HAP-1 (cell line): Measurements from ENCODE around the gene LSM12.
A peak's percentile ranks its signal among the peaks of the same experiment; 100 is the strongest.

Experiments
- DNase-seq, 2 experiments: peaks; one replicate each; pipeline ENCODE4 v3.0.0-alpha.2; 2016 to 2020; ENCODE audit warnings: low spot score in 2 of 2
- H3K27me3 ChIP-seq: fragments of 250-450 bp; sonication (Bioruptor Pico); 2 replicates; pipeline ENCODE4 v1.5.1; 2020; ENCODE audit warnings: low read depth, mild to moderate bottlenecking, moderate library complexity
- H3K36me3 ChIP-seq: fragments of 250-450 bp; sonication (Bioruptor Pico); replicated peaks from 2 replicates; pipeline ENCODE4 v1.5.1; 2020; ENCODE audit warnings: mild to moderate bottlenecking
- H3K4me1 ChIP-seq: fragments of 250-450 bp; sonication (Bioruptor Pico); 2 replicates; pipeline ENCODE4 v1.5.1; 2020; ENCODE audit warnings: mild to moderate bottlenecking
- H3K4me3 ChIP-seq: fragments of 250-450 bp; sonication (Bioruptor Pico); 2 replicates; pipeline ENCODE4 v1.5.1; 2020; ENCODE audit warnings: mild to moderate bottlenecking, moderate library complexity
- H3K9me3 ChIP-seq: fragments of 250-450 bp; sonication (Bioruptor Pico); 2 replicates; pipeline ENCODE4 v1.5.1; 2020; ENCODE audit warnings: mild to moderate bottlenecking, moderate library complexity
- in situ Hi-C: fragments of 300-500 bp; cut with MboI; formaldehyde crosslinking; loops from 3 replicates; pipeline ENCODE4 v1.14.3; 2020; ENCODE audit warnings: low sequenced_read_pairs, inconsistent platforms, mixed read lengths

LSM12 gene

DNA sequence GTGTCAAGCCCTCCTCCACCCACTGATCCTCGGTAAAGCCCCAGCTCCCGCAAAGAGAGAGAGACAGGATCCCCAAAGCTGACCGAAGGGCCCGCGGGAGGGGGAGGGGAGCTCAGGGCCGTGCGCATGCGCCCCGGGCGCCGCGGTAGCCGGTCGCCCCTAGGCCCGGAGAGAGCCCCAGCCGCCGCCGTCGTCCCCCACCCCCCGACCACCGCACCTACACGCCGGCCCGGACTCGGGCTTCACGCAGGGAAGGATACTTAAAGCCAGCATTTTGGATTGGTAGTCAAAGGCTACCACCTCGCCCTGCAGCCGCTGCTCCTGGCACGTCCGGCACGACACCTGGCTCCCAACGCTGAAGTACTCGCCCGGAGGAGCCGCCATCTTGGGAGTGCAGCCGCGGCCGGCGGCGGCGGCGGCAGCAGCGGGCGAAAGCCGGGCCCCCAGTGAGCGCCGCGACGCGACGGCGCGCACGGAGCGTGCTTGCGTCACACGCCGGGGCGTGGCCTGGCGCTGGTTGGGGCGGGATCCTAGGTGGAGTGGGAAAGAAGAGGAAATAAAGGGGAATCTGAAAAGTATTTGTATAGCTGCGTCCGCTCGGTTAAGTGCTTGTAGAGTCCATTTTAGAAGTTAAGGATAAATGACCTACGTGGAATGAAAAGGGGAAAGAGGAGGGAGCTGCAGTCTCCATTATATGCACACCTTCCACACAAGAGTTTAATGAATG is at the start of gene LSM12:
LSM12 (minus strand) TSS at position 468 of the 727 bp plus-strand sequence; CDS start at position 384, 84 bp downstream.
- H3K4me1 ChIP-seq: peaks cover 23% of the 10 kb centered on the region
- H3K36me3 ChIP-seq: peaks cover 27% of the 10 kb centered on the region
- DNase-seq: peak; percentile 94 to 95
- H3K4me3 ChIP-seq: peak within 1 kb of the TSS; percentile 91
- in situ Hi-C loops: no loop called here
- no peaks in the 10 kb centered on the region for H3K9me3 ChIP-seq
- no peaks in the 10 kb centered on the region for H3K27me3 ChIP-seq

DNA sequence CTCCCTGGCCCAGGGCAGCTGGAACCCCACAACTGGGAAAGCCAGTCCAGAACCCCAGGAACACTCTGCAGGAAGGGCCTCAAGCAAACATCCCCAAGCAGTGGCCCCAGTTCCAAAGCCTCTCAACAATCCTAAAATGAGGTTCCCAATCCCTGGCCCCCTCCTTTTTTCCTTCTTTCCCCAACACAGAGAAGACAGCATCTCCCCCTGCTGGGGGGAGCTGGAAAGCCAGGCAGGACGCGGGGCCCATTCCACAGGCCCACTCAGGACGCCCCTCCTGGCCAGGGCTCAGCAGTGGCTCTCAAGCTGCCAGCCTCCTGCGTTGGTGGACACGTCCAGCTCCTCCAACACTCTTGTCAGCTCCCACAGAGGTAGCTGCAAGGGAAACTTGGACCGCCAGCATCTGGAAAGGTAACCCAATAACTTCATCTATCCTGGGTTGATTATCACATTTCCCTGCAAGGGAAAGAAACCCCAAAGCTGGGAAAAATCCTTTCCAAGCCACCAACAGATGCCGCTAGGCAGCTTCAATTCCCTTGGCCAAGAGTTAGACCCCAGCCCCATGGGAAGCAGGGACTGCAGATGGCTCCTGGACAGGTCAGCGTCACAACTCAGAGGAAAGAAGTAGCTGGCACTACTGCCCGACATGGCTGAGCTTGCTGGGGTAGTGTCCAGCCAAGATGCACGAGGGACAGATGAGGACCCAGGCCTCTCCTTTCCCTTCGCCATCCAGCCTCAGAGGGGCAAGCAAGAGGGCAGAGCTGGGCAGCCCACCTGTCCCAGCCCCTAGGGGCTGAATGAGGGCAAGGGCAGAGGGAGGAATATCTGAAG is 49.3 kb upstream of the LSM12 start:
- peak in 1 of 2 experiments; percentile 67 for DNase-seq
- in situ Hi-C loops: no loop called here

DNA sequence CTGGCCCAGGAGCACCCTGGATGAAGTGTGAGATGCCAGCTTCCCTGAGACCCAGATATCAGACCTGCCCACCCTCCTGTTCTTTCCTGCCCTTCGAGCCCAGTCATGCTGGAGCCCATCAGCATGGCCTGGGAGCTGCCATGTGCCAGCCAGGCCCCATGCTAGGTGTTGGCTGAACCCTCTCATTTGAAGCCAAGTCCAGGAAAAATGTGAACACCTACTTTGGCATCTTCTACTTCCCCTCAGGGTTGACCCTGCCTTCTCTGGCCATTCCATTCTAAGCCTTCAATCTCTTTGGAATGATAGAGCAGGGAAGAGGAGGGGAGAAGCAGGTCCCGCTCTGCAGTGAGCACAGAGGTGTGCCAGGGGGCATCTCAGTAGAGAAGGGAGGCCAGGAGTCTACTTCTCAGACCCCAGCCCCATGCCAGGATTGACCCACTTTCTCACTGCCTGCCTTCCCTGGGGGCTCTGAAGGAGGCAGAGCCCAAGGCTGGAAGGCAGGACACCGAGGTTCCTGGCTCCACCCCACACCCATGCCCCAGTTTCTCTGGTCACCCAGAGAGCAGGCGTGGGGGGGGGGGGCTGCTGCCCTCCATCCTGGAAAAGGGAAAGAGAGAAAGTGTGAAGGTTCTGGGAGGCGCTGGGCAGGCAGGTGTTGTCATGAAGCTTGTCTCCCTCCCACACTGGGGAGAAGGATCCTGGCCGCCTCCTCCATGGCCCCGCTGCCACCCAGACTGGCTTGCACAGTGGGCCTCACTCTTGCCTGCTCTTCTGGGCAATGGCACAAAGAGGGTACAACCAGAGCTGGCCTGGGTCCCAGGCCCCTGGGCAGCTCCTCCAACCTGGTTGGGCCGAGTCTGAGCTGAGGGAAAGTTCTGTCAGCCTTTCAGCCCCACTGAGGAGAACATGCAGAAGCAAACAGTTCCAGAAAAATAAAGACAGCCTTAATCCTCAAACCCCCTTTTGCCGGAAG is 47.7 kb upstream of the LSM12 start:
- peaks cover 7% of the 10 kb centered on the region for H3K4me1 ChIP-seq
- no peak for DNase-seq
- H3K4me3 ChIP-seq: no peak overlapping the region
- no peaks in the 10 kb centered on the region for H3K36me3 ChIP-seq
- no peaks in the 10 kb centered on the region for H3K27me3 ChIP-seq
- no peaks in the 10 kb centered on the region for H3K9me3 ChIP-seq
- in situ Hi-C loops: no loop called here

More for the DNA sequence above, 49.3 kb upstream of the LSM12 start:
- Histone ChIP-seq H3K4me3 (no peak overlapping the region), H3K27me3 (no peaks in the 10 kb centered on the region), H3K36me3 (no peaks in the 10 kb centered on the region), H3K9me3 (no peaks in the 10 kb centered on the region), H3K4me1 (peaks cover 6% of the 10 kb centered on the region)

DNA sequence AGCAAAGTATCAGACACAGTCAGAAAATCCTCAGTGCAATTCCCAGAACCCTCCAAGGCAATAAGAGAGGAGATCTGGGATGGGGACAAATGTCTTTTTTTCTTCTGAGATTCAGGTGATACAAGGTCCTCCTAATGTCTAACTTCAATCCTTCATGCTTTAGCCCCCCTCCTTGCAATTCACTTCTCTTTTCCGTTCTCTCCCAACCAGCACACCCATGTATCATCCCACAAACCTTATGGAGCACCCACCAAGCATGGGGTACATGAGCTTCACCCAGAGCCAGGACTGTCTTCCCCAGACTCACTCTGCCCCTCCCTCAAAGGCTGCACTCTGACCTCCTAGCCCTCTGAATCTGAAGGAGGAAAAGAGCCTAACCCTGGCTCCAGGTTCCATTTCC is 46.9 kb upstream of the LSM12 start:
- in situ Hi-C loops: no loop called here
- no peaks in the 10 kb centered on the region for H3K27me3 ChIP-seq
- no peaks in the 10 kb centered on the region for H3K36me3 ChIP-seq
- H3K4me1 ChIP-seq: peaks cover 7% of the 10 kb centered on the region
- no peak for DNase-seq
- no peak overlapping the region for H3K4me3 ChIP-seq
- no peaks in the 10 kb centered on the region for H3K9me3 ChIP-seq

DNA sequence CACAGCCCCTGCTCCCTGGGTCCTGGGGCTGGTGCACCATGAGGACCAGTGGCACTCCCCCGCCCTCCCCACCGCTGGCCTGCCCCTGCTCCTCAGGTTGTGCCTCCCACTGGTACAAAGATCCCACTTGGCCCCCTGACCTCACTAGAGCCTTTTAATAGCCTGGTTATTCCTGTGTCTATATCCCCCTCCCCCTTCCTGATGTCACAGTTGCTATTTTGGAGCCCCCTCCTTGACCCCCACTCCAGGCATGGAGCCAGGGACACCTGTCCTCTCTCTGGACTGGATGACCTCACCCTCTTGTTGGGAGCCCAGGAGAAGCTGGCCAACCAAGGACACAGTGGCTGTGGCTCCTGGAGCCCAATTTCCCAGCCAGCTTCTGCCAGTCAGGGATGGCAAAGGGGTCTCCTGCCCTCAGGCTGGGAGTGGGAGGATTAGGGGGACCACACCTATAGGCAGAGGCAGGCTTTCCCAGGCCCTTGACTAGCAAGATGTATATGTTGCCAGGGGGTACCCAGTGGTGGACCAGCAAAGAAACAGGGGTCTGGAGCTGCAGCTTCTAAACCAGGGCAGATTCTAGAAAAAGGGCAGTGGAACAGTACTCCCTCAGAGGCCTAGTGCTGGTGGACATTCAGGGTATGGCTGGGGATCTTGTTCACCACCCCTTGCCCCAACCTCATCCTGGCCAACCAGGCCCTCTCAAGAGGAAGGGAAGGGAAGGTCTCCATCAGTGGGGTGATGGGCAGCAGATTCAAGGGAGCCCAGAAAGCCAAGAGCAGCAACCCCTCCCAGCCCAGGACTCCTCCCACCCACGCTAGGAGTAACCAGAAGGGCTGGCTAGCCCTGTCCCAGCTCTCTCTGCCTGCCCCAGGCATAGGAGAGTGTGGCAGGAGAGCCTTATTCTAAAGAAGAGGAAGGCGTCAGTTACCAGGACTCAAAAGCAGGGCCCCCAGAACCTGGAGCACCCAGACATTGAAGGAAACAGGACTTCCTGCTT is 46.1 kb upstream of the LSM12 start:
- Histone ChIP-seq H3K4me3 (no peak overlapping the region), H3K4me1 (peaks cover 7% of the 10 kb centered on the region)
- DNase-seq: no peak

DNA sequence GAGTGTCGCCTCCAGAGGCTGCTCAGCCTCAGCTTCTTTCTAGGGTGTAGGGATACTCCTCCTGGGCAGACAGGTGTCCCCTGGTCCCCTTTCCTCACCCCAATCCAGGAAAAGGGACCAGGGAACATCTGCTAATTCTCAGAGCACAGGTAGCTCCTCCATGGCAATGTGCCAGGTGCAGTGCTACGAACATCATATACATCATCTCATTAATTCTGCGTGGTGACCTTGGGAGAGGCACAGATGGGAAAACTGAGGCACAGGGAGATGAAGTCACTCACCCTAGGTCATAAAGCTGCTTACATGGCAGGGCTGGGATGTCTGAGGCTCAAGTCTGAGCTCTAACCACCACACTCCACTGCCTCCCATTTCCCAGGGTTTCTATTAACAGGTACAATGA is 45.3 kb upstream of the LSM12 start:
- H3K36me3 ChIP-seq: no peaks in the 10 kb centered on the region
- no peak overlapping the region for H3K4me3 ChIP-seq
- H3K4me1 ChIP-seq: peaks cover 7% of the 10 kb centered on the region
- no peaks in the 10 kb centered on the region for H3K27me3 ChIP-seq
- no peaks in the 10 kb centered on the region for H3K9me3 ChIP-seq
- no peak for DNase-seq
- in situ Hi-C loops: no loop called here

More for the DNA sequence above, 46.1 kb upstream of the LSM12 start:
- H3K27me3 ChIP-seq: no peaks in the 10 kb centered on the region
- in situ Hi-C loops: no loop called here
- H3K36me3 ChIP-seq: no peaks in the 10 kb centered on the region
- no peaks in the 10 kb centered on the region for H3K9me3 ChIP-seq

DNA sequence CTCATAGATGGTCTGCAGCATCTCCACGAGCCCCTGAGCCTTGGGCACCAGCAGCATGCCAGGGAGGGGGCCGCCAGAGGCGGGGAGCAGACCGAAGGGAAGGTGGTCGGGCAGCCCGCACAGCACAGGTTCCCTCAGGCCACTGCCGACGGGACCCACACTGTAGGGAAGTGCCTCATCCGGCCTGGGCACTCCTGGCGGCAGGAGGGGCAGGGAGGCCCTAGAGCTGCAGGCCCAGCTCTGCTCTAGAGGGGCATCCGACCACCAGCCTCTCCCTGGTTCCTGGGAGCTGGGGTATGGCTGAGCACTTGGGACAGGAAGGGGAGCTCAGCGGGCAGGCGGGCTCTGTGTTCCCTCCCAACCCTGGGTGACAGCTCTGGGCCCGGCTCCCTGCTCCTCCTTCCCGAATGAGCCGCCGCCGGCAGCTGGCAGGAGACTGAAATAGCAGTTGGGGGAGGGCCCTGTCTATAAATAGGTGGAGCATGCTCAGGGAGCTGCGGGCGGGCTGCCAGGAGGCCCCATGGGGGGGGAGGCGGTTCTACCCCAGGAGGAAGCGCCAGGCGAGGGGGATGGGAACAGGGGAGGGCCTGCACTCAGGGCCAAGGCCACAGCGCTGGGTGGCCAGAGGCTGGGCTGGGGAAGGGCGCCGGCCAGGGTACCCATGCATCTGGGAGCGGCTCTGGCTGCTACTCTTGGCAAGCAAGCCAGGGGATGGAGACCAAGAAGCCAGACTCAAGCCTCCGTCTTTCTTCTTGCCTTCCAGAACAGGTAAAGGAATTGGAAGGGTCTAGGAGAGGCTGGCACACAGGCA is 44.6 kb upstream of the LSM12 start:
- H3K36me3 ChIP-seq: no peaks in the 10 kb centered on the region
- DNase-seq: peak; percentile 75 to 93
- H3K4me3 ChIP-seq: no peak overlapping the region
- in situ Hi-C loops: no loop called here
- peaks cover 7% of the 10 kb centered on the region for H3K4me1 ChIP-seq
- H3K27me3 ChIP-seq: no peaks in the 10 kb centered on the region
- H3K9me3 ChIP-seq: no peaks in the 10 kb centered on the region

DNA sequence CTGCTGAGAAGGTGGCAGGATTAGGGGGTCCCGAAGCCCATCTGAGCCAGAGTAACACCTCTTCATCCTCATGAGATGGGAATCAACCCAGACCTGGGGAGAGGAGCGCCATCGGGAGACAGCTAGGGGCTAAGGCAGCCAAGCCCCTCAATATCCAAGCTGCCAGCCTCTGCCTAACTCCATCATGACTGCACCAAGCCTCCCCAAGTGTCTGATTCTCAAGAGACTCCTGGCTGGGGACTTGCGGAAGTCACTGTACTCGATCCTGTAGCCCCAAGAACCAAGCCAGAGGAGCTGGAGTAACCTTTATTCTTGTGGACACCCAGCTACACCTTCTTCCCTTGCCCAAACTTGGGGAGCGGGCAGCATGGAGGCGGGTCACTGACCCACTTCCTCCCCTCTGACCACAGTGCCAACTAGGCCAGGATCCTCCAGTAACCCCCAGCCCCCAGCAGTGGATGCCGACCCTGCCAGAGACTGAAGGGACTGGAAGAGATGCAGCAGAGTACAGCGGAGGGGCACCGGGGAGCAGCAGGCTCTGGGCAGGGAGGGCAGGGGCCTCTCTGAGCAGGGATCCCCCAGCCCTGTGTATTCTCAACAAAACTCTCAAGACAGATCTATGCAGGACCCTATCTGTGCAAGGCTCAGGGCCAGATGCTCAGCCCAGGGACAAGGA is 43.7 kb upstream of the LSM12 start:
- H3K4me1 ChIP-seq: peaks cover 7% of the 10 kb centered on the region
- no peaks in the 10 kb centered on the region for H3K27me3 ChIP-seq
- H3K36me3 ChIP-seq: no peaks in the 10 kb centered on the region
- in situ Hi-C loops: no loop called here
- H3K4me3 ChIP-seq: no peak overlapping the region
- H3K9me3 ChIP-seq: no peaks in the 10 kb centered on the region
- no peak for DNase-seq

DNA sequence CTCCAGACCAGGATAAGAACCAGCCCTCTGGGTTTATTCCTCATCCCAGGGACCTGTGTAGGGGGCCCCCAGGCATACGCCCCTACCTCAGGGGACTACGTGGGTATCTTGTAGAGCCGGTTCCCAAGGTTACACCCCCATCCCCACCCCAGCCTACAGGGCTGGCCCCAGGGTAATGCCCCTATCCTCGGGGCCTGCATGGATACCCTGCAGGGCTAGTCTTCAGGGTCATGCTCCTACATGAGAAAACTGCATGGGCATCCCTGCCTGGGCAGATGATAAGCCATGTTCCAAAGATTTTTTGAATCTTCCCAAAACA is 42.8 kb upstream of the LSM12 start:
- no peak overlapping the region for H3K4me3 ChIP-seq
- in situ Hi-C loops: no loop called here
- peaks cover 7% of the 10 kb centered on the region for H3K4me1 ChIP-seq
- no peaks in the 10 kb centered on the region for H3K36me3 ChIP-seq
- no peak for DNase-seq
- no peaks in the 10 kb centered on the region for H3K9me3 ChIP-seq
- H3K27me3 ChIP-seq: no peaks in the 10 kb centered on the region

DNA sequence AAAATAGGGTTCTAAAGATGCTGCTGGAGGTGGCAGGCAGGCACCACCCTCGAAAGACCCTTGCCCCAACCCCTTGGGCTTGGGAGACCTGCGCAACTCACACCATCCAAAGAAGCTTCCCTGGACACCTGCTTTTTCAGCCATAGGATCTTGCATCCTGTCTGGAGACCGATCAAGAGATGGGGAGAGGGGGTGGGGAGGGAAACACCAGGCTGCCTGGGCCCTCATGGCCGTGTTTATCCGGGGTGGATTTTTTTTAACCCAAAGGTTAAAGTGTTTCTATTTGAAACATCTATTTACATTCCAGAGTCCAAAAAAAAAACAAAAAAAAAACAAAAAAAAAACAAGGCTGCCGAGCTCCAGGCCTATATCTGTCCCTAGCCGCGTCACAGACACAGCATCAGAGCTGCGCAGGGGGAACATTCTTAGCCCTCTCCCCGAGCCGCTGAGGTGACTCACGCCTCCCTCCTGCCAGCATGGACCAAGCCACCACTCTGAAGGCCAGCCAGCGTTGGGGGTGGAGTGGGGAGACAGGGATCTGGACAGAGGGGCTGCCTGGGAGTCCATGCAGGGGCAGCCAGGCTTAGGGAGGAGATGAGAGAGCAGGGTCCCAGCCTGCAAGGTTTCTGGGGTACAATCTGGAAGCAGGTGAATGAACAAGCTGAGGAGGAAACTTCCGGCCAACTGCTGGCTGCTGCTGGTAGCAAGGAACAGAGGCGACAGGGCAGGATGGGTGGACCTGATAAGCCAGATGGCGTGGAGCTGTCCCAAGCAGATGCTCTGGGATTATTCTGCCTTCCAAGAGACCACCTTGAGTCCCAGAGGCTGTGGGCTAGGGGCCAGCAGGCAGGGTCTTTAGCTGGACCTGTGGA is 42.2 kb upstream of the LSM12 start:
- H3K36me3 ChIP-seq: no peaks in the 10 kb centered on the region
- H3K27me3 ChIP-seq: no peaks in the 10 kb centered on the region
- H3K4me1 ChIP-seq: peaks cover 7% of the 10 kb centered on the region
- in situ Hi-C loops: no loop called here
- no peaks in the 10 kb centered on the region for H3K9me3 ChIP-seq
- H3K4me3 ChIP-seq: no peak overlapping the region
- DNase-seq: no peak

DNA sequence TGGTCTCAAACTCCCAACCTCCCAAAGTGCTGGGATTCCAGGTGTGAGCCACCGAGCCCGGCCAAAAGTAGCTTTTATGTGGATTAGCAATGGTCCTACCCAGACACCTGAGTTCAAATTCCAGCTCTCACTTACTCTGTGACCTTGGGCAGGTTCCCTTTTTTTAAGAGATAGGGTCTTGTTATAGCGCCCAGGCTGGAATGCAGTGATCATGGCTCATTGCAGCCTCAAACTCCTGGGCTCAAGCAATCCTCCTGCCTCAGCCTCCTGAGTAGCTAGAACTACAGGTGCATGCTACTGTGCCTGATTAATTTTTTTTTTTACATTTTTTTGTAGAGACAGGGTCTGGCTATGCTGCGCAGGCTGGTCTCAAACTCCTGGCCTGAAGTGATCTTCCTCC is 40.3 kb upstream of the LSM12 start:
- Histone ChIP-seq H3K36me3 (no peaks in the 10 kb centered on the region), H3K27me3 (no peaks in the 10 kb centered on the region), H3K9me3 (no peaks in the 10 kb centered on the region), H3K4me3 (no peak overlapping the region), H3K4me1 (peaks cover 7% of the 10 kb centered on the region)
- in situ Hi-C loops: no loop called here
- DNase-seq: no peak
